Measurements from ENCODE around the gene TRPC5OS. TPM values are rescaled to one million over a fixed set of nuclear protein-coding genes. Genes with fewer than 3 reads are reported as not detected.

TRPC5OS gene
- total RNA-seq (2021), result not detected in 3 replicates
- Bru-seq, nascent RNA, result percentile 10 among the genes with signal in this experiment
- long read RNA-seq, experiment 1, result 0 reads
- long read RNA-seq, experiment 2, result 0 reads
- long read RNA-seq, experiment 3, result 0 reads

GRCh38 chrX:111875881-111876280, at the start of gene TRPC5OS:
Gene TRPC5OS (plus strand): TSS chrX:111876181. CDS start chrX:111901850, 25,669 bp downstream.
- no peaks in the 10 kb centered on the region for H3K9me3 Mint-ChIP-seq
- no peaks in the 10 kb centered on the region; the same call in 1 of the 2 replicates for H3K27me3 Mint-ChIP-seq (ENCODE audit: low read depth)
- ChIA-PET CTCF (no interaction called here), POLR2A (no interaction called here)
- H3K4me3 Mint-ChIP-seq, result no peak within 1 kb of the TSS
- H3K27ac Mint-ChIP-seq, result no peak within 1 kb of the TSS
- no peaks in the 10 kb centered on the region for H3K4me1 Mint-ChIP-seq
- TF ChIP-seq PRDM15 (CRISPR knock-in tag; IDR thresholded peaks at IDR 0.05) (no peak), ZNF423 (CRISPR knock-in tag; IDR thresholded peaks at IDR 0.05) (no peak), GTF2I (CRISPR knock-in tag; conservative IDR thresholded peaks at IDR 0.05) (no peak), USF2 (CRISPR knock-in tag; IDR thresholded peaks at IDR 0.05) (no peak), E2F4 (CRISPR knock-in tag; IDR thresholded peaks at IDR 0.05; ENCODE audit: borderline replicate concordance, low read depth) (no peak), FOXP1 (CRISPR knock-in tag; IDR thresholded peaks at IDR 0.05; ENCODE audit: borderline replicate concordance) (no peak), ZNF317 (CRISPR knock-in tag; IDR thresholded peaks at IDR 0.05; ENCODE audit: borderline replicate concordance, low read depth) (no peak), JUN (CRISPR knock-in tag; IDR thresholded peaks at IDR 0.05) (no peak), MYBL2 (CRISPR knock-in tag; IDR thresholded peaks at IDR 0.05) (no peak), ESRRA (CRISPR knock-in tag; IDR thresholded peaks at IDR 0.05; ENCODE audit: borderline replicate concordance) (no peak), ZNF219 (CRISPR knock-in tag; IDR thresholded peaks at IDR 0.05; ENCODE audit: borderline replicate concordance) (no peak), NR1H2 (CRISPR knock-in tag; IDR thresholded peaks at IDR 0.05) (no peak), GRHL2 (CRISPR knock-in tag; IDR thresholded peaks at IDR 0.05; ENCODE audit: insufficient replicate concordance, severe bottlenecking) (no peak), ZNF263 (CRISPR knock-in tag; IDR thresholded peaks at IDR 0.05; ENCODE audit: low read depth) (no peak), PREB (CRISPR knock-in tag; IDR thresholded peaks at IDR 0.05; ENCODE audit: borderline replicate concordance) (no peak), HMGXB4 (CRISPR knock-in tag; IDR thresholded peaks at IDR 0.05) (no peak)
- H3K36me3 Mint-ChIP-seq, result no peaks in the 10 kb centered on the region
- DNase-seq (ENCODE audit: low spot score) (no peak), ATAC-seq (no peak)

- peaks cover 24% of the 10 kb centered on the region for H3K9me3 Mint-ChIP-seq
- peaks cover 10% of the 10 kb centered on the region; the same call in 1 of the 2 replicates for H3K4me1 Mint-ChIP-seq
- POLR2A ChIA-PET, result no interaction called here
- CTCF ChIA-PET, result no interaction called here
- H3K27me3 Mint-ChIP-seq (ENCODE audit: low read depth), result no peaks in the 10 kb centered on the region; the same call in 1 of the 2 replicates
- no peak for DNase-seq (ENCODE audit: low spot score)
- H3K27ac Mint-ChIP-seq, result no peak overlapping the region
- no peak overlapping the region for H3K4me3 Mint-ChIP-seq
- peaks cover 6% of the 10 kb centered on the region for H3K36me3 Mint-ChIP-seq
- no peak for ATAC-seq
- TF ChIP-seq ZNF219 (CRISPR knock-in tag; IDR thresholded peaks at IDR 0.05; ENCODE audit: borderline replicate concordance) (no peak), HMGA2 (CRISPR knock-in tag; IDR thresholded peaks at IDR 0.05) (no peak), MYBL2 (CRISPR knock-in tag; IDR thresholded peaks at IDR 0.05) (no peak), E2F1 (CRISPR knock-in tag; IDR thresholded peaks at IDR 0.05) (no peak), TEAD1 (CRISPR knock-in tag; IDR thresholded peaks at IDR 0.05) (no peak), JUN (CRISPR knock-in tag; IDR thresholded peaks at IDR 0.05) (no peak)
These were observed 46.6 kb upstream of the TRPC5OS start for GRCh38 chrX:111829345-111829744.
